Vagina (tissue), 2 donors: ENCODE data around the gene PMEPA1. TPM values are rescaled to one million over a fixed set of nuclear protein-coding genes. Genes with fewer than 3 reads are reported as not detected.

ENCODE experiments used
- DNase-seq, 2 donors: peaks; one replicate each; pipeline ENCODE4 v3.0.0-alpha.2; 2017; ENCODE audit errors: extremely low spot score in 2 of 2
- H3K27ac ChIP-seq: fragments of 200-600 bp; sonication (generic); one replicate; pipeline ENCODE4 v1.5.1; 2019
- H3K27me3 ChIP-seq: fragments of 200-600 bp; sonication (generic); one replicate; pipeline ENCODE4 v1.5.1; 2019
- H3K36me3 ChIP-seq, 2 donors: fragments of 200-600 bp; sonication (generic); one replicate each; pipeline ENCODE4 v1.5.1; 2017 to 2019
- H3K4me1 ChIP-seq: fragments of 200-600 bp; sonication (generic); one replicate; pipeline ENCODE4 v1.5.1; 2019
- H3K4me3 ChIP-seq, 2 donors: fragments of 200-600 bp; sonication (generic); 1 replicate in 1 of 2; 2 replicates in 1 of 2; pipeline ENCODE4 v1.5.1; 2016 to 2019
- H3K9me3 ChIP-seq: fragments of 200-600 bp; sonication (generic); one replicate; pipeline ENCODE4 v1.5.1; 2019
- POLR2A ChIP-seq, 2 donors: fragments of 450-650 bp; IDR thresholded peaks; one replicate each; pipeline ENCODE4 v1.6.1; 2017; ENCODE audit warnings: antibody characterized with exemption in 2 of 2, mild to moderate bottlenecking in 2 of 2, moderate library complexity in 2 of 2
- POLR2AphosphoS5 ChIP-seq, 2 donors: sonication (generic); formaldehyde crosslinking; IDR thresholded peaks; one replicate each; pipeline ENCODE4 v1.9.0; 2017; ENCODE audit warnings: antibody characterized with exemption in 2 of 2, mild to moderate bottlenecking in 2 of 2, low read depth in 1 of 2; ENCODE audit not compliant: insufficient read depth in 1 of 2
- intact Hi-C: fragments of 100-400 bp; cut with DNase I; formaldehyde crosslinking; loops from one replicate; pipeline ENCODE4 v1.15.1; 2023
- total RNA-seq: library from RNA; depleted of rRNA; stranded (reverse); fragments of >200 nt; gene quantifications from one replicate; pipeline ENCODE4 v1.2.3, GENCODE V29; 2016
- TF ChIP-seq, protein P1 (sequence below), 3 experiments: fragments of 450-650 bp in 2 of 3; fragments of 200-600 bp in 1 of 3; sonication (generic) in 1 of 3; IDR thresholded peaks; one replicate each; pipeline ENCODE4 v1.5.1; 2017 to 2019; ENCODE audit warnings: antibody characterized with exemption in 3 of 3, mild to moderate bottlenecking in 2 of 3, moderate library complexity in 2 of 3

PMEPA1 gene
- total RNA-seq, 1 donor from 2014 or later: 11.3 TPM

DNA sequence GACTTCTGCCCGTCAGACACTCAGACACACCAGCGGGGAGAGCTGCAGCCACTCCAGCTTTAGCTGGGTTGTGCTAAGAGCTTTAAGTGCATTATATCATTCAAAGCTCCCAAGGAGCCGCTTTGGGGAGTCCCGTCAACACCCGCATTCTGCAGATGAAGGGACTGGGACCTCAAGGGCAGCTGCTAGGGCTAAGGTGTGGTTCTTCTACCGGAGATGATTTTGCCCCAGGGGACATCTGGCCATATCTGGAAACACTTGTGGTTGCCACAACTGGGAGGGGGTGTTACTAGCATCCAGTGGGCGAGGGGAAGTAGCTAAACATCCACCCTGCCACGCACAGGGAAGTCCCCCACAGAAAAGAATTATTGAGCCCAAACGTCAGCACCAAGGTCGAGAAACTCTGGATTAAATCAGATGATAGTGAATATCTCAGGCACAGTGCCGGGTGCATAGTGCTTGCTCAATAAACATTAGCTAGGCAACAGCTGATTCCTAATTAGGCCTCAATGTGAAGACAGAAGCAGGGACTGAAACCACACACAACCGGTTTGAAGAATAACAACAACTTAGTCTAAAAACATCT is 29.6 kb downstream of the PMEPA1 start:
- intact Hi-C loops: no loop called here
- DNase-seq: no peak
- peaks cover 93% of the 10 kb centered on the region for H3K4me1 ChIP-seq
- H3K36me3 ChIP-seq: no peaks in the 10 kb centered on the region
- H3K27ac ChIP-seq: peak overlapping the region; percentile 6
- no peaks in the 10 kb centered on the region for H3K9me3 ChIP-seq
- TF ChIP-seq POLR2A (IDR thresholded peaks at IDR 0.05) (no peak), POLR2AphosphoS5 (IDR thresholded peaks at IDR 0.05; ENCODE audit: insufficient read depth in 1 of 2, low read depth in 1 of 2) (no peak)
- TF ChIP-seq, protein P1, sequence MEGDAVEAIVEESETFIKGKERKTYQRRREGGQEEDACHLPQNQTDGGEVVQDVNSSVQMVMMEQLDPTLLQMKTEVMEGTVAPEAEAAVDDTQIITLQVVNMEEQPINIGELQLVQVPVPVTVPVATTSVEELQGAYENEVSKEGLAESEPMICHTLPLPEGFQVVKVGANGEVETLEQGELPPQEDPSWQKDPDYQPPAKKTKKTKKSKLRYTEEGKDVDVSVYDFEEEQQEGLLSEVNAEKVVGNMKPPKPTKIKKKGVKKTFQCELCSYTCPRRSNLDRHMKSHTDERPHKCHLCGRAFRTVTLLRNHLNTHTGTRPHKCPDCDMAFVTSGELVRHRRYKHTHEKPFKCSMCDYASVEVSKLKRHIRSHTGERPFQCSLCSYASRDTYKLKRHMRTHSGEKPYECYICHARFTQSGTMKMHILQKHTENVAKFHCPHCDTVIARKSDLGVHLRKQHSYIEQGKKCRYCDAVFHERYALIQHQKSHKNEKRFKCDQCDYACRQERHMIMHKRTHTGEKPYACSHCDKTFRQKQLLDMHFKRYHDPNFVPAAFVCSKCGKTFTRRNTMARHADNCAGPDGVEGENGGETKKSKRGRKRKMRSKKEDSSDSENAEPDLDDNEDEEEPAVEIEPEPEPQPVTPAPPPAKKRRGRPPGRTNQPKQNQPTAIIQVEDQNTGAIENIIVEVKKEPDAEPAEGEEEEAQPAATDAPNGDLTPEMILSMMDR (IDR thresholded peaks at IDR 0.05): no peak
- no peaks in the 10 kb centered on the region for H3K27me3 ChIP-seq
- H3K4me3 ChIP-seq: no peak overlapping the region

DNA sequence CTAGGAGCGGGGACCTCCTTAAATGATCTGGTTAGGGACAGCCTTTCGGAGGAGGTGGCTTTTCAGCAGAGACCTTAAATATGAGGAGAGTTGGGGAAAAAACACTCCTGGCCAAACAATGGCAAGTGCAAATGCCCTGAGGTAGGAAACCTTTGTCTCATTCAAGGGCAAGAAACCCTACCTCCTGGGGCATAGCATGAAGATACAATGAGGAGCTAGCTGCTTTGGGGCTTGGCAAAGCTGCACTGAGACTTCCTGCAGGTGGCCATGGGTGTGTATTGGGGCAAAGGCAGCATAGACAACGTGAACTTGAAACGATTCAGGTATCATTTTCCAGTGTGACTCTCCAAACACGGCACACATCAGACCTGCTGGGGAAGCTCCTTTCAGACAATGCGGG is 30.7 kb downstream of the PMEPA1 start:
- no peak overlapping the region for H3K27ac ChIP-seq
- no peaks in the 10 kb centered on the region for H3K9me3 ChIP-seq
- TF ChIP-seq POLR2AphosphoS5 (IDR thresholded peaks at IDR 0.05; ENCODE audit: insufficient read depth in 1 of 2, low read depth in 1 of 2) (no peak), POLR2A (IDR thresholded peaks at IDR 0.05) (no peak)
- TF ChIP-seq, protein P1 (IDR thresholded peaks at IDR 0.05): no peak
- DNase-seq: no peak
- no peaks in the 10 kb centered on the region for H3K27me3 ChIP-seq
- intact Hi-C loops: no loop called here
- no peak overlapping the region for H3K4me3 ChIP-seq
- H3K4me1 ChIP-seq: peaks cover 93% of the 10 kb centered on the region
- no peaks in the 10 kb centered on the region for H3K36me3 ChIP-seq

DNA sequence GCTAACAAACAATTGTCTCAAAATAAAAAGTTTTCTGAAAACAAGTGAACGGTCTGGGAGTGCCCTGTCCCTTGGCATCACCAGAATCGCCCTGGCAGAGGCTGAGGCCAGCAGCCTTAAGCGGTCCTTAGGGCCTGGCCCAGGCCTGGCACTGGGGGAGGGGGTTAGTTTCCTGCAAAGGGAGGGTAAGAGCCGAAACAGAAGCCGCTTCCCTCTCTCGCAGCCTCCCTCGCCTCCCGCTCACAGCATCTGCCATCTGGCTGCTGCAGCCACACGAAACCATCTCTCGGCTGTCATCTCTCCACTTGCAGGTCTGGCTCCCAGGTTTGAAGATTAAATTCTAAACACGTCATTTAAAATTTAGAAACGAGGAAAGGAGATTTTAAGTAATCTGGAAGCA is 31.5 kb downstream of the PMEPA1 start:
- H3K27ac ChIP-seq: no peak overlapping the region
- no peak overlapping the region for H3K4me3 ChIP-seq
- H3K27me3 ChIP-seq: no peaks in the 10 kb centered on the region
- no peak for TF ChIP-seq POLR2A (IDR thresholded peaks at IDR 0.05)
- TF ChIP-seq POLR2AphosphoS5 (IDR thresholded peaks at IDR 0.05; ENCODE audit: insufficient read depth in 1 of 2, low read depth in 1 of 2): no peak
- TF ChIP-seq, protein P1 (IDR thresholded peaks at IDR 0.05): no peak
- peaks cover 93% of the 10 kb centered on the region for H3K4me1 ChIP-seq
- no peak for DNase-seq
- intact Hi-C loops: no loop called here
- no peaks in the 10 kb centered on the region for H3K36me3 ChIP-seq
- no peaks in the 10 kb centered on the region for H3K9me3 ChIP-seq

DNA sequence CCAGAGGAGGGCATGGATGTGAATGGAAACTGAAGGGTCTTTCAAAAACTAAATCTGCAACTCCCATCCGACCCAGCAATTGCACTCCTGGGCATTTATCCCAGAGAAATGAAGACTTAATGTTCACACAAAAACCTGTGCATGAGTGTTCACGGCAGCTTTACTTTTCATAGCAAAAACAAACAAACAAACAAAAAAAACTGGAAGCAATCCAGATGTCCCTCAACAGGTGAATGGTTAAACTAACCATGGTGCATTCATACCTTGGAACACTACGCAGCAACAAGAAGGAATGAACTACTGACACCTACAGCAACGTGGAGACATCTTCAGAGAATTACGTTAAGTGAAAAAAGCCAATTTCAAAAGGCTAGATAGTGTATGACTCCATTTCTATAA is 32.2 kb downstream of the PMEPA1 start:
- intact Hi-C loops: no loop called here
- H3K27ac ChIP-seq: no peak overlapping the region
- H3K36me3 ChIP-seq: no peaks in the 10 kb centered on the region
- no peak overlapping the region for H3K4me3 ChIP-seq
- TF ChIP-seq POLR2AphosphoS5 (IDR thresholded peaks at IDR 0.05; ENCODE audit: insufficient read depth in 1 of 2, low read depth in 1 of 2) (no peak), POLR2A (IDR thresholded peaks at IDR 0.05) (no peak)
- TF ChIP-seq, protein P1 (IDR thresholded peaks at IDR 0.05): no peak
- no peaks in the 10 kb centered on the region for H3K9me3 ChIP-seq
- H3K4me1 ChIP-seq: peaks cover 94% of the 10 kb centered on the region
- DNase-seq: no peak
- H3K27me3 ChIP-seq: no peaks in the 10 kb centered on the region
